Measurements from ENCODE around the gene CDH13. TPM values are rescaled to one million over a fixed set of nuclear protein-coding genes. Genes with fewer than 3 reads are reported as not detected.

Gene CDH13
- total RNA-seq, 2 donors from 2014 or later, result 2.9 TPM; not detected in 1

DNA sequence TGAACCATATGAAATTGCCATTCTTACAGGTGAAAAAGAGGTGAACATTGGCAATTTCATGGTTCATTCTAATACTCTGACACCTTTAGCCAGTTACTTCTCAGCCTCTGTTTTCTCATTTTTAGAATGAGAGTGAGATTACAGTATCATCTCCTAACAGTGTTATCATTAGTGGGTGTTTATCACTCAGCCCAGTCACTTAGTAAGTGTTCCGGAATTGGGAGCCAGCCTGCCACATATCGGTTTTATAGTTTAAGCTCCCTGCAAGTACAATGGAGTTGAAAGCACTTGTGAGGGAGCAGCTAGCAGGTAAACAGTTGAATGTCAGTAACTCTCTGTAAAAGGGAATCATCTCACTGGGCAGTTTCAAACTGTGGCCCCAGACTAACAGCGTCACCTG is 597.9 kb downstream of the CDH13 start:
- no peak overlapping the region for H3K4me3 ChIP-seq
- TF ChIP-seq POLR2A (IDR thresholded peaks at IDR 0.05), result no peak
- TF ChIP-seq, protein P1, sequence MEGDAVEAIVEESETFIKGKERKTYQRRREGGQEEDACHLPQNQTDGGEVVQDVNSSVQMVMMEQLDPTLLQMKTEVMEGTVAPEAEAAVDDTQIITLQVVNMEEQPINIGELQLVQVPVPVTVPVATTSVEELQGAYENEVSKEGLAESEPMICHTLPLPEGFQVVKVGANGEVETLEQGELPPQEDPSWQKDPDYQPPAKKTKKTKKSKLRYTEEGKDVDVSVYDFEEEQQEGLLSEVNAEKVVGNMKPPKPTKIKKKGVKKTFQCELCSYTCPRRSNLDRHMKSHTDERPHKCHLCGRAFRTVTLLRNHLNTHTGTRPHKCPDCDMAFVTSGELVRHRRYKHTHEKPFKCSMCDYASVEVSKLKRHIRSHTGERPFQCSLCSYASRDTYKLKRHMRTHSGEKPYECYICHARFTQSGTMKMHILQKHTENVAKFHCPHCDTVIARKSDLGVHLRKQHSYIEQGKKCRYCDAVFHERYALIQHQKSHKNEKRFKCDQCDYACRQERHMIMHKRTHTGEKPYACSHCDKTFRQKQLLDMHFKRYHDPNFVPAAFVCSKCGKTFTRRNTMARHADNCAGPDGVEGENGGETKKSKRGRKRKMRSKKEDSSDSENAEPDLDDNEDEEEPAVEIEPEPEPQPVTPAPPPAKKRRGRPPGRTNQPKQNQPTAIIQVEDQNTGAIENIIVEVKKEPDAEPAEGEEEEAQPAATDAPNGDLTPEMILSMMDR (IDR thresholded peaks at IDR 0.05), result no peak
- no peaks in the 10 kb centered on the region for H3K4me1 ChIP-seq
- no peak for ATAC-seq
- 61 to 76% methylated on average over 3 of the region's 3 CpGs for WGBS, 2 donors
- intact Hi-C loops (cut with DNase I), result no loop called here
- no peaks in the 10 kb centered on the region for H3K9me3 ChIP-seq
- DNase-seq, result no peak
- no peak overlapping the region for H3K27ac ChIP-seq
- no peaks in the 10 kb centered on the region for H3K36me3 ChIP-seq (replicated peaks in 1 of 2; ENCODE audit: insufficient read depth in 1 of 2, low read depth in 2 of 2)
- no peaks in the 10 kb centered on the region for H3K27me3 ChIP-seq

- ATAC-seq (no peak), DNase-seq (no peak)
- Histone ChIP-seq H3K4me3 (no peak overlapping the region), H3K9me3 (no peaks in the 10 kb centered on the region), H3K4me1 (no peaks in the 10 kb centered on the region), H3K36me3 (replicated peaks in 1 of 2; ENCODE audit: insufficient read depth in 1 of 2, low read depth in 2 of 2) (no peaks in the 10 kb centered on the region), H3K27ac (no peak overlapping the region), H3K27me3 (no peaks in the 10 kb centered on the region)
- intact Hi-C loops (cut with DNase I), result no loop called here
- TF ChIP-seq POLR2A (IDR thresholded peaks at IDR 0.05), result no peak
- TF ChIP-seq, protein P1 (IDR thresholded peaks at IDR 0.05), result no peak
- 30 to 32% methylated on average over 6 of the region's 6 CpGs for WGBS, 2 donors
These were observed 600.6 kb downstream of the CDH13 start for GRCh38 chr16:83227336-83227735.

DNA sequence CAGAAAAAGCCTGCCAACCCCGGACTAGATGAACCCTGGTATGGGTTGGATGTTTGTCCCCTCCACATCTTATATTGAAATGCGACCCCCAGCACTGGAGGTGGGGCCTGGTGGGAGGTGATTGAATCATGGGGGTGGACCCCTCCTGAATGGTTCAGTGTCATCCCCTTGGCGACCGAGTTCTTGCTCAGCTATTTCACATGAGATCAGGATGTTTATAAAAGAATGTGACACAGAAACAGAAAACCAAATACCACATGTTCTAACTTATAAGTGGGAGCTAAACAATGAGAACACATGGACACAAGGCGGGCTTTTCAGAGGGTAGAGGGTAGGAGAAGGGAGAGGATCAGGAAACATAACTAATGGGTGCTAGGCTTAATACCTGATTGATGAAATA is 605.0 kb downstream of the CDH13 start:
- TF ChIP-seq, protein P1 (IDR thresholded peaks at IDR 0.05), result no peak
- TF ChIP-seq POLR2A (IDR thresholded peaks at IDR 0.05), result no peak
- ATAC-seq (no peak), DNase-seq (no peak)
- Histone ChIP-seq H3K27ac (no peak overlapping the region), H3K27me3 (no peaks in the 10 kb centered on the region), H3K4me3 (no peak overlapping the region), H3K36me3 (replicated peaks in 1 of 2; ENCODE audit: insufficient read depth in 1 of 2, low read depth in 2 of 2) (no peaks in the 10 kb centered on the region), H3K4me1 (no peaks in the 10 kb centered on the region), H3K9me3 (no peaks in the 10 kb centered on the region)
- intact Hi-C loops (cut with DNase I), result no loop called here
- 55 to 57% methylated on average over 5 of the region's 5 CpGs for WGBS, 2 donors

DNA sequence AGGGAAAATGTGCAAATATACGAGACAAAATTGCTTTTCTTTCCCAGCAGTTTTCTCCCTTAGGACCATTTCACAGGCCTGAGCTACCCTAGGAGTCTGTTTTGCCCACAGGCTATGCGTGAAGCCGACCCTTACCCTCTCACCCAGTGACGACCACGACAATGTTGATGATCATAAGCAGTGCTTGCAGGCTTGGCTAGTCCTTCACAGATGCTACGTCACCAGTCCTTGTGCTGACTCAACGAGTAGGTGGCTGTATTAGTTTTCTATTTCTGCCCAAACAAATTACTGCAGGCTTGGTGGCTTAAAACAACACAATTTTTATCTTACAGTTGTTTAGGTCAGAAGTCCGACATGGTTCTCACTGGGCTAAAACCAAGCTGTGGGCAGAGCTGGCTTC is 606.4 kb downstream of the CDH13 start:
- DNase-seq (no peak), ATAC-seq (no peak)
- H3K4me3 ChIP-seq, result no peak overlapping the region
- H3K36me3 ChIP-seq (replicated peaks in 1 of 2; ENCODE audit: insufficient read depth in 1 of 2, low read depth in 2 of 2), result no peaks in the 10 kb centered on the region
- intact Hi-C loops (cut with DNase I), result no loop called here
- H3K4me1 ChIP-seq, result no peaks in the 10 kb centered on the region
- no peak overlapping the region for H3K27ac ChIP-seq
- no peaks in the 10 kb centered on the region for H3K9me3 ChIP-seq
- WGBS, 2 donors, result 49 to 51% methylated on average over 8 of the region's 8 CpGs
- no peak for TF ChIP-seq POLR2A (IDR thresholded peaks at IDR 0.05)
- TF ChIP-seq, protein P1 (IDR thresholded peaks at IDR 0.05), result no peak
- H3K27me3 ChIP-seq, result no peaks in the 10 kb centered on the region

DNA sequence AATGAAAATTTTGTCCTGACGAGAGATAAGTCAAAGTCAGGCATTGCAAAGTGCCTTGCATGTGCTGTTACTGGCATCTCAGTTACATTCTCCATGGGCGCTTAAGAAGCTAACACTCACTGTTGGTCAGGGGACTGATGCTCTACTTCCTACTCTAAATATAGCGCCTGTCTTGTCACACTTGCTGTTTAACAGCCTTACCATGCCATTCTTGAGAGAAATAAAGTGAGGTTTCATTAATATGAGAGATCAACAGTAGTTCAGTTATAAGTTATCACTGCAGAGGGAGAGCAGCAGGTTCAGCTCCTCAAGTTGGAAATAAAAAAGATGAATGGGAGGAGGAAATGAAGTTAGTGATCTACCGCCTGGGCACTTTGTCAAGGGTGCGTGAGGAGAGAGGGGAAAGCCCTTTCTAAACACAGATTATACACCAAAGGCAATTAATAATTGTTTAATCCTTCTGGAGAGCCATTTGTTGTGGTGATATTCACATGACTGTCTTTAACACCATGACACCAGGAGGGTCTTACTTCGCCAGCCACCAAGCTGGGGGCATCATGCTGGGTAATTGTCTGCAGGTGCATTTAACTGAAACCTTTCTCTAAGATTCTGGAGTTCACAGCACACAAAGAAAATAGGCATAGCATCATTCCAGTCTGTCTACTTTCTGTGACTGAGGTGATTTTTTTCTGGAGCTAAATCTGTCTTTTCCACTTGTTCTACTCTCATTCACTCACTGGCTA is 612.4 kb downstream of the CDH13 start:
- intact Hi-C loops (cut with DNase I), result no loop called here
- H3K4me1 ChIP-seq, result no peaks in the 10 kb centered on the region
- ATAC-seq, result no peak
- 28 to 31% methylated on average over 6 of the region's 6 CpGs for WGBS, 2 donors
- no peaks in the 10 kb centered on the region for H3K9me3 ChIP-seq
- no peaks in the 10 kb centered on the region for H3K36me3 ChIP-seq (replicated peaks in 1 of 2; ENCODE audit: insufficient read depth in 1 of 2, low read depth in 2 of 2)
- H3K27ac ChIP-seq, result no peak overlapping the region
- DNase-seq, result no peak
- TF ChIP-seq, protein P1 (IDR thresholded peaks at IDR 0.05), result no peak
- no peak for TF ChIP-seq POLR2A (IDR thresholded peaks at IDR 0.05)
- H3K27me3 ChIP-seq, result no peaks in the 10 kb centered on the region
- no peak overlapping the region for H3K4me3 ChIP-seq

All from body of pancreas (tissue), 4 donors.